SU-DHL-6 (cell line): Measurements from ENCODE around the gene DKKL1.
"Not testable (repeated sequence)": the region's sequence is repeated elsewhere in the genome, so short reads cannot be mapped to it uniquely, and the experiment has no call there.

Experiments used
- H2AFZ ChIP-seq: fragments of 200-600 bp; sonication (generic); 2 replicates; pipeline ENCODE4 v1.6.1; 2014; ENCODE audit warnings: low read depth, mild to moderate bottlenecking, moderate library complexity, mixed read lengths, antibody characterized with exemption, low read length; ENCODE audit not compliant: severe bottlenecking
- H3F3A ChIP-seq: fragments of 200-600 bp; shearing (Covaris generic); 2 replicates; pipeline ENCODE4 v1.6.0; 2016; ENCODE audit warnings: antibody characterized with exemption, mild to moderate bottlenecking; ENCODE audit not compliant: insufficient read depth
- H3K27ac ChIP-seq: fragments of 200-600 bp; sonication (generic); 2 replicates; pipeline ENCODE4 v1.5.1; 2016; ENCODE audit warnings: low read depth, mild to moderate bottlenecking, low read length, moderate library complexity, mixed read lengths
- H3K27me3 ChIP-seq: fragments of 200-600 bp; sonication (generic), shearing (Covaris generic); 2 replicates; pipeline ENCODE4 v1.6.0; 2014; ENCODE audit warnings: mild to moderate bottlenecking, low read length
- H3K36me3 ChIP-seq: fragments of 200-600 bp; sonication (generic); 2 replicates; pipeline ENCODE4 v1.6.1; 2014; ENCODE audit warnings: mild to moderate bottlenecking, low read length, mixed read lengths
- H3K4me2 ChIP-seq: fragments of 300-600, 200-600 bp; shearing (Covaris generic), sonication (generic); 2 replicates; pipeline ENCODE4 v1.6.0; 2014; ENCODE audit warnings: low read length, low read depth, mild to moderate bottlenecking; ENCODE audit not compliant: poor library complexity, severe bottlenecking
- H3K4me3 ChIP-seq: fragments of 200-600 bp; sonication (generic); 2 replicates; pipeline ENCODE4 v1.5.1; 2014; ENCODE audit warnings: antibody characterized with exemption, low read length, mild to moderate bottlenecking, mixed read lengths; ENCODE audit not compliant: insufficient read depth, poor library complexity, severe bottlenecking
- H3K79me2 ChIP-seq: fragments of 200-600 bp; sonication (generic); 2 replicates; pipeline ENCODE4 v1.6.1; 2014; ENCODE audit warnings: mild to moderate bottlenecking, low read length, moderate library complexity; ENCODE audit not compliant: insufficient read depth
- H3K9ac ChIP-seq: fragments of 200-600 bp; sonication (generic); 2 replicates; pipeline ENCODE4 v1.7.0; 2014; ENCODE audit warnings: mild to moderate bottlenecking, low read length
- H3K9me2 ChIP-seq: fragments of 200-600 bp; sonication (generic); replicated peaks from 2 replicates; pipeline ENCODE4 v1.6.1; 2014; ENCODE audit warnings: low read length; ENCODE audit not compliant: insufficient read depth
- H3K9me3 ChIP-seq: fragments of 200-600 bp; sonication (generic); 2 replicates; pipeline ENCODE4 v1.6.1; 2014; ENCODE audit warnings: low read length, mixed read lengths; ENCODE audit not compliant: insufficient read depth
- H4K20me1 ChIP-seq: fragments of 200-600 bp; sonication (generic); 2 replicates; pipeline ENCODE4 v1.6.1; 2014; ENCODE audit warnings: low read depth, mild to moderate bottlenecking, antibody characterized with exemption, low read length, moderate library complexity, mixed read lengths
- CTCF ChIP-seq: fragments of 200-600 bp; sonication (generic); IDR thresholded peaks from one replicate; pipeline ENCODE4 v1.5.1; 2017; ENCODE audit warnings: antibody characterized with exemption, mild to moderate bottlenecking, low read length, moderate library complexity; ENCODE audit not compliant: insufficient read depth, poor library complexity, severe bottlenecking
- EZH2phosphoT487 ChIP-seq: fragments of 200-600 bp; sonication (generic), shearing (Covaris generic); conservative IDR thresholded peaks from 2 replicates; pipeline ENCODE4 v1.6.1; 2018; ENCODE audit warnings: mild to moderate bottlenecking, antibody characterized with exemption, low read length, moderate library complexity, mixed read lengths

Gene DKKL1

GRCh38 chr19:49368711-49369358 lies 5.2 kb downstream of the DKKL1 start:
- H3K79me2 ChIP-seq: no peaks in the 10 kb centered on the region
- no peaks in the 10 kb centered on the region for H4K20me1 ChIP-seq
- H3K9me2 ChIP-seq: no peaks in the 10 kb centered on the region
- H3K9ac ChIP-seq: no peak overlapping the region
- H2AFZ ChIP-seq: no peak overlapping the region
- H3K4me2 ChIP-seq: no peak overlapping the region
- no peaks in the 10 kb centered on the region for H3K36me3 ChIP-seq
- H3K9me3 ChIP-seq: peaks cover 18% of the 10 kb centered on the region
- TF ChIP-seq CTCF (no peak), EZH2phosphoT487 (no peak)
- H3K27me3 ChIP-seq: no peaks in the 10 kb centered on the region; the same call in 1 of the 2 replicates
- H3K4me3 ChIP-seq: no peak overlapping the region
- no peak overlapping the region for H3K27ac ChIP-seq
- no peaks in the 10 kb centered on the region; the same call in 1 of the 2 replicates for H3F3A ChIP-seq

- Histone ChIP-seq H3K79me2 (no peaks in the 10 kb centered on the region), H3K9me2 (no peaks in the 10 kb centered on the region), H3K27ac (no peak overlapping the region), H3K4me2 (no peak overlapping the region), H3F3A (no peaks in the 10 kb centered on the region; the same call in 1 of the 2 replicates), H4K20me1 (no peaks in the 10 kb centered on the region), H3K9ac (no peak overlapping the region), H2AFZ (no peak overlapping the region), H3K4me3 (no peak overlapping the region), H3K27me3 (no peaks in the 10 kb centered on the region; the same call in 1 of the 2 replicates), H3K9me3 (peaks cover 18% of the 10 kb centered on the region), H3K36me3 (no peaks in the 10 kb centered on the region)
- TF ChIP-seq EZH2phosphoT487: no peak
- no peak for TF ChIP-seq CTCF
Measured at GRCh38 chr19:49371184-49371583, 7.5 kb downstream of the DKKL1 start.

- not testable (repeated sequence) for H3K36me3 ChIP-seq, H2AFZ ChIP-seq, H3K27me3 ChIP-seq, H3K27ac ChIP-seq, H4K20me1 ChIP-seq, H3K9me2 ChIP-seq, H3K79me2 ChIP-seq, H3K4me3 ChIP-seq, H3K9ac ChIP-seq, H3K4me2 ChIP-seq, H3F3A ChIP-seq
- H3K9me3 ChIP-seq: peaks cover 18% of the 10 kb centered on the region
Measured at GRCh38 chr19:49373174-49373573, 9.5 kb downstream of the DKKL1 start.

- H4K20me1 ChIP-seq: no peaks in the 10 kb centered on the region
- H3K9me2 ChIP-seq: no peaks in the 10 kb centered on the region
- no peaks in the 10 kb centered on the region for H3K27me3 ChIP-seq
- H2AFZ ChIP-seq: no peak overlapping the region
- H3K79me2 ChIP-seq: no peaks in the 10 kb centered on the region
- H3K36me3 ChIP-seq: no peaks in the 10 kb centered on the region
- TF ChIP-seq CTCF: no peak
- no peak for TF ChIP-seq EZH2phosphoT487
- H3F3A ChIP-seq: no peaks in the 10 kb centered on the region
- H3K27ac ChIP-seq: no peak overlapping the region
- no peak overlapping the region for H3K4me2 ChIP-seq
- H3K9ac ChIP-seq: no peak overlapping the region
- peaks cover 5% of the 10 kb centered on the region; the same call in 1 of the 2 replicates for H3K9me3 ChIP-seq
- H3K4me3 ChIP-seq: no peak overlapping the region
Measured at GRCh38 chr19:49374665-49375434, 11.2 kb downstream of the DKKL1 start.
